Globus pallidus (tissue), 1 donor: ENCODE data around the gene BACE1-AS.

ENCODE experiments used
- DNase-seq: peaks from one replicate; pipeline ENCODE4 v3.0.0-alpha.2; 2015; ENCODE audit warnings: low spot score

The BACE1-AS gene

DNA sequence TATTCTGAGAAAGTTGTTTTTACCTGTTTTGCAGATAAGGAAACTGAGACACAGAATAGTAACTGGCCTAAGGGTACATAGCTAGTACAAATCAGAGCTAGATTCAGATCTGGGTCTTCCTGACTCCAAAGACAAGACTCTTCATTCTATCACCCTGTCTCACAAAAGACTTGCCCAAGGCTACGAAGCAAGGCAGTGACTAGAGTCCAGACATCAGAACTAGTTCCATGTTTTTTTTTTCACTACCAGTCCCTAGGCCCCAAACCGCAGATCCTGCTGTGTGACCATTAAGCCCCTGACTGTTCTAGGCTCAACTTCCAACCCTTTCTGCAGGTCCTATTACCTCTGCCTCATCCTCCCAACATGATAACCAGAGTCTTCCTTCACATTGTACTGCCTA is 1.5 kb downstream of the BACE1-AS start:
- no peak for DNase-seq

DNA sequence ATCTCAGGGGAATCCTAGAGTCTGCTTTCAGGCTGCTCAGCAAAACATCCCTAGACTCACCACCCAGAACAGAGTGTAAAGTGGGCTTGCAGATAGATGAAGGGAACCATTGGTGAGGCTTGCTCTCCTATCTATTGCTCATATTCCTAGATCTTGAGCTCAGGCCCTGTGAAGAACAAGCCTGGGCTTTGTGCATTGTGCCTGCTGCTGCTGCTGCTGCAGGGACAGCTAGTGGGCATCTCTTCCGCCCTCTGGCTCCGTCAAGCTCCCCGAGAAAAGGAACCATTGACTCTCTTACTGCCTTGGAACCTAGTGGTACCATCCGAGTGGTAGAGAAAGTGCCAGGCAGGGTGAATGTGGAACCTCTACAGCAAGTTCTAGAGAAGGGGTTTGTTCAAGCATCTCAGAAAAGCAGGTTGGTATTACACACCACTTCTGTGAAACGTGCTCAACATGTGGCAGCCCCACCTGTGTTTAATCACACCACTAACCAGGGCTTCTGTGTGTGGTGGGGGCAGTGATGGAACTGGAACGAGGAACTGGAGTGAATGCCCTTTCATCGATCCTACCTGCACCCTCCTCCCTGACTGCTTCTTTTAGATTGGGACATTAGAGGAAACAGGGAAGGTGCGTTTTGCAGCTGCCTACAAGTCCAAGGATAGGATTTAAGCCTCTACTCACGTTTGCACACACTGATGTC is 4.4 kb downstream of the BACE1-AS start:
- peak; percentile 95 for DNase-seq

DNA sequence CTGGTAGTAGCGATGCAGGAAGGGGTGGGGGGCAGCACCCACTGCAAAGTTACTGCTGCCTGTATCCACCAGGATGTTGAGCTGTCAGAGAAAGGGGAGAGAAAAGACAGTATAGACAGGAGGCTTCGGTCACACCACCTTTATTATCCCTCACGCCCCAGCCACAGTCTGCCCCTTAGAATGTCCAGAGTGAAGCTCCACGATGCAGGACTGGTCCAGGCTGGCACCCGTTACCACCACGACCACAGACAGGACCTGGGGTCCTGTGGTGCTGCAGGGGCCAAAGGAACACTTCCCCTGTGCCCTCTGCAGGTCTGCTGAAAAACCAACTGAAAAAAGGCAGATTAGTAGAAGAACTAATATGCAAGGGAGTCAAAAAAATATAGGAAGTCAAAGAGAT is 5.7 kb downstream of the BACE1-AS start:
- DNase-seq = no peak

DNA sequence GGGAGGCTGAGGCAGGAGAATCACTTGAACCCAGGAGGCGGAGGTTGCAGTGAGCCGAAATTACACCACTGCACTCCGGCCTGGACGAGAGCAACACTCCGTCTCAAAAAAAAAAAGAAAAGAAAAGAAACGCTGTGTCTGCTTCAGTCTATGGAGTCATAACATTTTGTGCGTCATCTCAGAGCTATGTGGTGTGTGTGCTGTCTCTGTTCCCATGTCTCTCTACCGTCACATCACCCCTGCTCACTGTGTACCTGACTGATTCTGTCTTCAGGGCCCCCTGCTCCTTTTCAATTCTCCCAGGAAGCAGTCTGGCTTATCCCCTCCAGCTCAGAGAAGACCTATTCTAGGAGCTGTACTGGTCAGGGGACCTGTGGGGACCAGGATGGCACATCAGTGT is 7.0 kb downstream of the BACE1-AS start:
- no peak for DNase-seq

DNA sequence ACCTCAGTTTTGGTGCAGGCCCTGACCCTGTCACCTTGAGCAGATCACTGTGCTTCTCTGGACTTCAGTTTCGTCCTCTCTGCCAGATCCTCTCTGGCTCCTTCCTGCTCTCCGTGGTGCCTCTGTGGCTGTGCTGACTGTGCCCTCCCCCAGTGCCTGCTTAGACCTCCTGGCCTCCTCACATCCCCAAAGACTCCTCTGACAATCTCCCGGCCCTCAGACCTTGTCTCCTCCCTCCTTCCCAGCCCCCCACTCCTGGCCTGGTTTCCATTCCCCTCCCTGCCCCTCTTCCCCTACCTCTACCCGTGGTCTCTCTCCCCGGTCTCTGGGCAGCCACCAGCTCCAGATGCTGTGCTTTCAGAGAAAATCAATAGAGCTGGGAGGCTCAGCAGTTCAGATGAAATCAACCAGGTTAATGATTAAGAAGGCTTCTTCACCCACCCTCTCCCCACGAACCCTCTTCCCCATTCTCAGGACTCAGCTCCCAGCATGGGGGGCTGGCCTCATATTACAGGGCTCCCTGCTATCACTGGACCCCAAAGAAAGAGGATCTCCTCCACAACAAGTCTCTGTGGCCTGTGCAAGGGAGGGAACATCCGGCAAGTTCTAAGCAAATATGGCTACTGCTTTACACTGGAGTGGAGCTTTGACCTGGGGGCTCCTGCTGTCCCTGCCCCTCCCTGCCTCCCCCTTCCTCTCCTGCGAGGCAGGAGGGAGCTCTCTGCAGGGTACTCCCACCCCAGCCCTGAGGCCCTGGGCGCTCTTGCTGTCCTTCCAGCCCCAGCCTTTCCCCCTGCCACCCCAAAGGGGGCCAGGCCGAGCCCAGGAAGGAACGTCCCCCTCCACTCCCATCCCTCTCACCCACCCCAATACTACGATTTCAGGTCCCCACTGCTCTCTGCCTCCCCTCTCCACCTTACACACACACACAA is 8.5 kb downstream of the BACE1-AS start:
- DNase-seq = no peak

DNA sequence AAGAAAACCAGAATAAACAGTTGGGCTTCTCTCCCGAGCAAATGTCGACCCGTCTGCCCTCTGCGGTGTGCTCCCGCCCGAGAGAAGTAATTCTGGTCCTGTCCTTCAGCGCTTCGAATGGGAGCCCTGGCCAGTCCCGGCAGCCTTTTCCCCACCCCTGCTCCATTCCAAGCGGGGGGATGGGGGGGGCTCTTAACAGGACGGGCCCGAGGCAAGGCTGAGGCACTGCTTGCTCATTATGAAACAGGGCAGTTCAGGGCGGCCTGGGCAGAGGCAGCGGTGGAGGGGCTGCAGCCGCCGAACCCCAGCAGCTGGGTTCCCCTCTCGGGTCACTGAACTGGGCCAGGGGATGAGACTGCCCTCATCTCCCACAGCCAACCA is 9.1 kb downstream of the BACE1-AS start:
- peak; percentile 54 for DNase-seq

DNA sequence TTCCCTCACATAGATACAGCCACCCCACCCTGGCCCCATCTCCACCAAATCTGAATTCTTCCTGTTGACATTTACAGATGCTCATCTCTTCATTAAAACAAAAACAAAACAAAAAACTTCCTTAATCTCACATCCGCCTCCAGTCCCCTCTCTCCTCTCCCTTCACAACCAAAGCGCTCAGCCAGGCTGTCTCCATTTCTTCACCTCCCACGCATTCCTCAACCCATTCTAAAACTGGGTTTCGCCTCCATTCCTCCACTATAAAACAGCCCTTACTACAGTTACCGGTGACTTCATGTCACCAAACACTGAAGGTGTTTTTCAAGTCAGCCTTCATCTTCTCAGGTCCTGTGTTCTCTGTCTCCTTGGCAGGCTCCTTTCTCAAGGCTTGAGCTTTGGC is 9.6 kb downstream of the BACE1-AS start:
- no peak for DNase-seq

DNA sequence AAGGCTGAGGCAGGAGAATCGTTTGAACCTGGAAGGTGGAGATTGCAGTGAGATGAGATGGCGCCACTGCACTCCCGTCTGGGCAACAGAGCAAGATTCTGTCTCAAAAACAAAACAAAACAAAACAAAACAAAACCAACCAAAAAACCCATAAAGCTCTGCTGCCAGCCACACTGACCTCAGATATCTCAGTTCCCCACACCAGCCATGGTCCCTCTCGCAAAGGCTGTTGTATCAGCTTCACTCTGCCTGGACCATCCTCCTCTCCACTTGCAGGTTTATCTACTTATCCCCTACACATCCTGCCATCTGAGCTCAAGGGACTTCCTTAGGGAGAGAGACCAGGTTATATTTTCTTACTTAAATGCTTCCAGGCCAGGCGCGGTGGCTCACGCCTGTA is 11.1 kb downstream of the BACE1-AS start:
- no peak for DNase-seq

DNA sequence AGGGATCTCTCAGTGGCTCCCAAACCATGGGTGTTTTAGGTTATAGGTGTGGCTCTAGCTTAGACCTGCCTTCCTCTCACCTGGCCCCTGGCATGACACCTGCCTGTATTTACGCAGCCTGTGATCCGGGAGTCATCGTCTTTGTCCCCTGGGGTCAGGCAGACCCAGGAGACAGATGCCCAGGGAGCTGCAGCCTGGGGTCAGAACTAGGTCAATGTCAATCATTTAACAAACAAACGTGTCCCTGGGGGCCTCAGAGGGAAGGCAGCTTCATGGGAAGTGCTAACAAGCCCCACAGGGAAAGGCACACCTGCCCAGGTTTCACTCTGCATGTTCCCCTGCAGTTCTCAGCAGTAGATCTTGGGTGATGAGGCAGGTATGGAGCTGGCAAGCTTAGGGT is 12.0 kb downstream of the BACE1-AS start:
- no peak for DNase-seq

DNA sequence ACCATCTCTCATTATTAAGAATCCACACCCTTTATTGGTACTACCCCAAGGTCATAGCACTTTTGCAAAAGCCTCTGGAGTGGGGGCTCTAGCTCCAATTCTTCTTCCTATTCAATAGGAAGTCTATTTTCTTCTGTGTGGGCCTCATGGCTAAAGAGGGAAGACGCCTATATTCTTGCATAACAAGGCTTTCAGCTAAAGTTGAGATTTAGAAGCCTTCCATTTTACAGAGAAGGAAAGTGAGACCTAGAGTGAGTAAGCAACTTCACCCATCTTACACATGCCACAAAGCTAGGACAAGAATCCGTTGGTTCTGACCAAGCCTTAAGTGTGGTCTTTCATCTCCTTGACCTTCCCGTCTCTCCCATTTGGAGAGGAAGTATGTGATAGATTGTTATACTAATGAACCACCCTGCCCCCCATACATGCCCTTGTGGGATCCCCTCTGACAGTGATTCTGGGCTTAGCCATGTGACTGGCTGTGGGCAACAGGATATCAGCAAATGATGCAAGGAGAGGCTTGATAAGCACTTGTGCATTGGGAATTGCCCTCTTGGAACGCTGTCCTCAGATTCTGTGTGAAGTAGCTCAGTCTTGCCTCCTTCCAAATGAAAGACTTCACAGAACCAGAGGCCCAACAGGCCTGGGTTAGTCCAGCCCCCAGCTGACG is 12.6 kb downstream of the BACE1-AS start:
- DNase-seq = no peak

DNA sequence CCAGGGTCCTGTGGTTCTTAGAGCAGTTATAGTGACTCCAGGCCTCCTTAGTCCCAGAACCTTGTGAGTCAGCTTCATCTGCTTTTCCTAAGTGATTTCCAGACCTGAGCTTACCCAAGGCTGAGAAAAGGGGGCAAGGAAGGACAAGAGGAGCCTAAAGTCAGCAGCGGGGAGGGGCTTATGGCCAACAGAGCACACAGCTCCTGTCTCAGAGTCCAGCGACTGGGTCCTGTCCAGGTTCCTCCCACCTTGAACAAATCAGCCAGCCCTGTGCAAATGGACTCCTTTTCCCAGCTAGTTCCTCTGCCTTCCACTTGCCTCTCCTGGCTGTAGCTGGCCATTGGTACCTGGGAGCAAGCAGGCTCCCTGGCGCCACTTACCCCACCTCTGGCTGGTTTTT is 14.0 kb downstream of the BACE1-AS start:
- DNase-seq = no peak

DNA sequence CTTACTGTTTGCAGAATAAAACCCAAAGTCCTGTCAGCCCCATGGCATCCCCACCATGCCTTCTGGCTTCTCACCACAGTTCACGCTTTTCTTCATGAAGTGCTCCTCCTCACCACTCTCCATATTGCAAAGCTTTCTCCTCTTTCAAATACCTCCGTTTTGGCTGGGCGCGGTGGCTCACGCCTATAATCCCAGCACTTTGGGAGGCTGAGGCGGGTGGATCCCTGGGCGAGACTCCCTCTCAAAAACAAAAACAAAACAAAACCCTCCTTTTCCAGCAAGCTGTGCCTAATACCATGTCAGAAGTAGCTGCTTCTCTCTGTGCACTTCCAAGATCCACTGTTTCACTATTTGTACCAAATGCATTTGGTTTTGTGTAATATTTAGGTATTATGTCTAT is 18.2 kb downstream of the BACE1-AS start:
- DNase-seq = no peak

DNA sequence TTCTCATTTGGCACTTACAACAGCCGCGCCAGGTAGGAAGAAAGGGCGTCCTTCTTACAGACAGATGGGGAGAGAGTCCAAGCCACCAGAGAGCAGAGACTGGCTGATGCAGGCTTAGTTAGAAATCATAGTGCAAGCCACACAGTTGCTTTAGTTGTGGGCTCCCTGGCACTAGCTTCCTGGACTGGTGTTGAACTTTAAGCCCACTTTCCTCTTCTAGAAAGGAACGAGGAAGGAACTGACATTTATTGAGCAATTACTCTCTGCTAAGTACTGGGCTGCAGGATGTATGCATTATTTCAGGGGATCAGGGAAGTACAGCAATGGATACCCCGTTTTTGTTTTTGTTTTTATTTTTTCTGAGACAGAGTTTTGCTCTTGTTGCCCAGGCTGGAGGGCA is 21.9 kb downstream of the BACE1-AS start:
- no peak for DNase-seq

DNA sequence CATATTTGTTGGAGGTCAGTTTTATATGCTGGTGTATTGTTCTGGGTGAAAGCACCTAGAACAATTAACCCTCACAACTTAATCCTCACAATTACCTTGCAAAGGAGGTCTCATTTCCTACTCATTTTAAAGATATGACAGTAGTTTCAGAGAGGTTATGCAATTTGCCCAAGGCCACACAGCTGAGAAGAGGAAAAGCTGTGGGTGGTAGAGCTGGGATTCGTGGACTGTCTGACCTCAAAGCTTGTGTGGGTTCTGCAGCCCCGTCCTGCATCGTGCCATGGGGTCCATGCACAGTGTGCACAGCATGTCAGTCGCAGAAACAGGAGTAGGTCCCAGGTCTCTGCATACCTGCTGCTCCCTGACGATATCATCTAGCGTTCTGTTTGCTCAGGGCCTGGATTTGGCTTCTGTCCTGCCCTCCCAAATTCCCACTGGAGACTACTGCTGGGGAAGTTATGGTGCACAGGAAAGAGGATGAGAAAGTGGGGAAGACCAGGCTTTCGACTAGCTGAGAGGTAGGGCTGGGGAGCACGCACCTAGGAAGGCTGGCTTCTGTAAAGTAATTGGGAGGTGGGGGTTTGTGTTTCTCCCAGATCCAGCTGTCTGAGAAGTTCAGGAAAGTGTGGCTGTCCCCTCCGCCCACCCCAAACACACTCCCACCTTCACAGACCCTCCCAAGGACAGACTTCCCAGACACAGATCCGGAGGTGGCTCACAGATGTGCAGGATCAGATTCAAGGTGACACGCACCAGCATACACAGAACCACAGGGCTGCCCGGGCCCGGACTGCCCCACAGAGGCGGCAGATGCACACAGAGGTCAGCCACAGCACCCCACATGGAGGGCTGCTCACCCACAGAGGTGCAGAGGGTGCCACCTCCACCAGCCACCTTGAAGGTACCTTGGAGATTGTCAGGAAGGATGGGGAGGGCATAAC is 23.0 kb downstream of the BACE1-AS start:
- no peak for DNase-seq

DNA sequence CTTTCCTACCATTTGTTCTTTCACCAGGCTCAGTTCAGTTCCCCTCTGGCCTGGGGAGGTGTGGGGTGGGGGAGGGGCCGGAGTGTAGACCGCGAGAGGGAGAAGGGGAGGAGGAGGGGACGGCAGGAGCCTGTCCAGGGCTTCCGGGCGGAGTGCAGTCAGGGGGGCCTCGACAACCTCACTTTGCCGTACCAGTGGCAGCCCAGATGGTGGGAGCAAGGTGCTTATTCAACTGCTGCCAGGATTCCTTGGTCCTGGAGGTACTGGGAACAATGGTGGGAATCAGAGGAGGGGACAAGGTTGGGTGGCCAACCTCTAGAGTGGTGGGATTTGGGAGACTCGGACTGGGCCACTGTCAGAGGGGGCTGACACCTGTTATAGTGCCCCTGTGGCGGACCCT is 23.7 kb downstream of the BACE1-AS start:
- no peak for DNase-seq

DNA sequence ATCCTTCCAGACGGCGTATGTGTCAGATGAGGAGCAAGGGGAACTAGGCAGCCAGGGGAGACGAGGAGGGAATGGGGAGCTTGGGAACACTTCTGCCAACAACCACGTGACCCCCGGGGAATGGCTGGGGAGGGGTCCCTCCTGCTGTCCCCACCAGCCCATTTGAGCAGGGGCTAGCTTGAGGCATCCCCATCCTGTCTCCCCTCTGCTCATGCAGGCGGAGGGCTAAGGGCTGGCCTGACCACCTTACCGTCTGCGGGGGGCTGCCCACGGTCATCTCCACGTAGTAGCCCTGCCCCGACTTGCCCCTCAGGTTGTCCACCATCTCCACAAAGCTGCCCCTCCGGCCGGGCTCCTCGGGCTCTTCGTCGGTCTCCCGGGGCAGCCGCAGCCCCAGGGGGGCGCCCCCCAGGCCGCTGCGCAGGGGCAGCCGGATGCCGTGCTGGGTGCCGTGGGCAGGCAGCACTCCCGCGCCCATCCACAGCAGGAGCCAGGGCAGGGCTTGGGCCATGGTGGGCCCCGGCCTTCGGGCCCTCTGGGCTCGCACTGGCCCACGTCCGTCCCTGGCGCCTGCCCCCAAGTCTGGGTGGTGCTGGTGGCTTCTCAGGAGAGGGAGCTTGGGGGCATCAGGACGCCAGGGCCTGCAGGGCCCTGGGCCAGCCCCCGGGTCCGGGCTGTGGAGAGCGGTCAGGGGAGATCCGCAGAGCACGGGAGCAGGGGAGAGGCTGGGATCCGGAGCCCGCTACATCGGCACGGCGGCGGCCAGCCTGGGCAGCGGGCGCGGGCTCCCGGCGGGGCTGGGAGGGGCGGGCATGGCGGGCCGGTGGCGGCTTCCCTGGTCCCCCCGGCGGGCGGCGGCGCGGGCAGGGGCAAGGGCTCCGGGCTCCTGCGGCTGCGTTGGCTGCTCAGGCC is 24.4 kb downstream of the BACE1-AS start:
- no peak for DNase-seq

DNA sequence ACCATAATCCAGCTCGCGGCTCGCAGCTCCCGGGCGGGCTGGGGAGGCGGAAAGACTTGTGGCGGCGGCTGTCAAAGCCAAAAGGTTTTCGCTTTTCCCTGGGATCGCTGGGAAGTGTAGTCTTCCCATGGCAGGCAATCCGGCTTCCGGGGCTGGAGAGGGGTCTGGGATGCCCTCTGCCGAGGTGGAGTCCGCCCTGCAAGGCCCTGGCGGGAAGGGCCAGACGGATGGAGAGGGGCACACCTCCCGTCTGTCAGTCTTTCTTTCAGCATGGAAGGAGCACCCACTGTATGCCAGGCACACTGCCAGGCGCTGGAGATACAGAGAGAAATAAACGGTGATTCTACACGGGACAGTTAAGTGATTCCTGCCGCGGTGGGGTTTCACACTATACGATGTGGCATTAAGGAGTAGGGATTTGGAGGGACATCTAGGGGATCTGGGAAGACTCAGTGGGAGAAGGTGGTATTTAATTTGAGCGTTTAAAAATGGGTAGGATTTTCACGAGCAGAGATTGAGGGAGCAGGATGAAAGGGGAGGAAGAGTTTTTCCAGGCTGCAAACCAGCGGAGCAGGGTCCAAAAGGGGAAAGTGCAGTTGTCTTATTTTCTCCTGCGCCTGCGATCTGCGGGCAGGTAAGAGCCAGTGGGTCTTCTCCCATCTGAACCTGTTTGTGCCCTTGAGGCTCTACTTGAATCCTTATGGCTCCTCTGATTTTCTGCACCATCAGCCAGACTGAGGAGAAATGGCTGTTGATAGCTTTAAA is 25.2 kb downstream of the BACE1-AS start, which contains the start of gene BACE1:
Gene BACE1, minus strand, starts transcription at position 60 of the 765 bp plus-strand sequence. CDS start 461 bp downstream, outside the sequence.
- DNase-seq = peak; percentile 90

DNA sequence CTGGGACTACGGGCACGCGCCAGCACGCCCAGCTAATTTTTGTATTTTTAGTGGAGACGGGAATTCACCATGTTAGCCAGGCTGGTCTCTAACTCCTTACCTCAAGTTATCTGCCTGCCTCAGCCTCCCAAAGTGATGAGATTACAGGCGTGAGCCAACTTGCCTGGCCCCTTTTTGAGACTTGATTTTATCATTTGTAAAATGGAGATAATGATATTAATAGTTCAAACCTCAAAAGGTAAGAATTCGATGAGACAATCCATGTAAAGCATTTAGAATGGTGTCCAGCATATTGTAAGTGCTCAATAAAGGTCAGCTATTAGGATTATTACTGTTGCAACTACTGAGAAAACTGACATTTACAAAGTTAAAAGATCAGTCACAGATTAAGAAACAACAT is 27.6 kb downstream of the BACE1-AS start:
- no peak for DNase-seq

DNA sequence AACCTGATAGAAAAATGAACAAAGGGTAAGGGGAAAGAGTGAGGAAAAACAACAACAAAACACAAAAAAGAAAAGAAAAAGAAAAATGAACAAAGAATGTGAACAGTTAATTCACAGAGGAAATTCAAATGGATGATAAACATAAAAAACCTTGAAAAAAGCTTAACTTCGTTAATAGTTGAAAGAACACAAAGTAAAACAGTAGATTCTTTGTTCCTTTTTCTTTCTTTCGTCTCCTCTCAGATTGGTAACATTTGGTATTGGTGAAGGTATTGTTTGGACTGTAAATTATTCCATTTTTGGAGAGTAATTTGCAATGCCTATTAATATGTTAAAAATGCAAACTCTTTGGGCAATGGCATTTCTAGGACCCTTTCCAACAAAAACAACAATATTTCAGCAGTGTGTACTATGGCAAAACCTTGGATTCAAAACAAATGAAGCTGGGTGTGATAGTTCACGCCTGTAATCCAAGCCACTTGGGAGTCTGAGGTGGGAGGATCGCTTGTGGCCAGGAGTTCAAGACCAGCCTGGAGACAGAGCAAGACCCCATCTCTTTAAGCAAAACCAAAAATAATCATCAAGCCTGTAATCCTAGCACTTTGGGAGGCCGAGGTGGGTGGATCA is 28.2 kb downstream of the BACE1-AS start:
- no peak for DNase-seq
